Testis (tissue), 2 donors: ENCODE measurements around the gene ACBD3.
"Not testable (repeated sequence)": the region's sequence is repeated elsewhere in the genome, so short reads cannot be mapped to it uniquely, and the experiment has no call there.

Experiments
- POLR2A ChIP-seq: fragments of 450-650 bp; IDR thresholded peaks from one replicate; pipeline ENCODE4 v1.6.1; 2017; ENCODE audit warnings: antibody characterized with exemption, mild to moderate bottlenecking, moderate library complexity
- TF ChIP-seq, protein P1 (sequence below), 3 experiments: fragments of 450-650 bp in 2 of 3; fragments of 200-600 bp in 1 of 3; sonication (generic) in 1 of 3; IDR thresholded peaks; one replicate each; pipeline ENCODE4 v1.5.1; 2016 to 2019; ENCODE audit warnings: antibody characterized with exemption in 3 of 3, mild to moderate bottlenecking in 2 of 3, moderate library complexity in 1 of 3

GRCh38 chr1:226202666-226203065, 16.1 kb upstream of the ACBD3 start:
- TF ChIP-seq, protein P1, sequence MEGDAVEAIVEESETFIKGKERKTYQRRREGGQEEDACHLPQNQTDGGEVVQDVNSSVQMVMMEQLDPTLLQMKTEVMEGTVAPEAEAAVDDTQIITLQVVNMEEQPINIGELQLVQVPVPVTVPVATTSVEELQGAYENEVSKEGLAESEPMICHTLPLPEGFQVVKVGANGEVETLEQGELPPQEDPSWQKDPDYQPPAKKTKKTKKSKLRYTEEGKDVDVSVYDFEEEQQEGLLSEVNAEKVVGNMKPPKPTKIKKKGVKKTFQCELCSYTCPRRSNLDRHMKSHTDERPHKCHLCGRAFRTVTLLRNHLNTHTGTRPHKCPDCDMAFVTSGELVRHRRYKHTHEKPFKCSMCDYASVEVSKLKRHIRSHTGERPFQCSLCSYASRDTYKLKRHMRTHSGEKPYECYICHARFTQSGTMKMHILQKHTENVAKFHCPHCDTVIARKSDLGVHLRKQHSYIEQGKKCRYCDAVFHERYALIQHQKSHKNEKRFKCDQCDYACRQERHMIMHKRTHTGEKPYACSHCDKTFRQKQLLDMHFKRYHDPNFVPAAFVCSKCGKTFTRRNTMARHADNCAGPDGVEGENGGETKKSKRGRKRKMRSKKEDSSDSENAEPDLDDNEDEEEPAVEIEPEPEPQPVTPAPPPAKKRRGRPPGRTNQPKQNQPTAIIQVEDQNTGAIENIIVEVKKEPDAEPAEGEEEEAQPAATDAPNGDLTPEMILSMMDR (IDR thresholded peaks at IDR 0.05), result not testable (repeated sequence)
- not testable (repeated sequence) for TF ChIP-seq POLR2A
